Lower leg skin (tissue), 3 donors: ENCODE measurements around the gene IRF6.

Experiments used
- CTCF ChIP-seq, 3 donors: fragments of 450-650 bp; IDR thresholded peaks; one replicate each; pipeline ENCODE4 v1.5.1; 2016; ENCODE audit warnings: antibody characterized with exemption in 3 of 3, mild to moderate bottlenecking in 3 of 3, moderate library complexity in 2 of 3
- POLR2A ChIP-seq, 2 donors: fragments of 450-650 bp; IDR thresholded peaks; one replicate each; pipeline ENCODE4 v1.6.1; 2016 to 2017; ENCODE audit warnings: antibody characterized with exemption in 2 of 2, mild to moderate bottlenecking in 1 of 2, moderate library complexity in 1 of 2

GRCh38 chr1:209736490-209737117 lies 69.3 kb downstream of the IRF6 start:
- TF ChIP-seq POLR2A (IDR thresholded peaks at IDR 0.05): no peak
- TF ChIP-seq CTCF (IDR thresholded peaks at IDR 0.05): no peak
